ENCODE data around the gene CELSR1. TPM values are rescaled to one million over a fixed set of nuclear protein-coding genes. Genes with fewer than 3 reads are reported as not detected.

The CELSR1 gene
- polyA plus RNA-seq, 3 donors: 24.4 to 31.0 (median 26.7) TPM

DNA sequence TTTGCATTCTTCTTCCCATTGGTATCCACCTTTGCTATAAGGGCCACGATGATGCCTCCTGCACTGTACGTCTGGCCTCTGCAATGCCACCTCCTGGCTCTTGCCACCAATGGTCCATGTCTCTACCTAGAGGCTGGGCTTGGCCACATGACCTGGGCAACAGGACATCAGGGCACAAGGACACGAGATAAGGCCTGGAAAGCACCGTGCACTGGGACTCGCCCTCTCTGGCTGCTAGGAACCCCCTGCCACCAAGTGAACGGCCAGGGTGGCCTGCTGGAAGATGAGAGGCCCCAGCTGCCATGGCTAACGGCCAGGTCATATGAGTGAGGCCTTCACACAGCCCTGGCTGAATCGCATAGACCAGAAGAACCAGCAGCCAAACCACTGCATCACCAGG, 114.5 kb downstream of the CELSR1 start:
- no peak for DNase-seq (ENCODE audit: extremely low read depth in 1 of 11, low read depth in 9 of 11, low spot score in 4 of 11)

- DNase-seq (ENCODE audit: extremely low read depth in 1 of 11, low read depth in 9 of 11, low spot score in 4 of 11): no peak
Measured at GRCh38 chr22:46421267-46421666, 116.2 kb downstream of the CELSR1 start.

DNA sequence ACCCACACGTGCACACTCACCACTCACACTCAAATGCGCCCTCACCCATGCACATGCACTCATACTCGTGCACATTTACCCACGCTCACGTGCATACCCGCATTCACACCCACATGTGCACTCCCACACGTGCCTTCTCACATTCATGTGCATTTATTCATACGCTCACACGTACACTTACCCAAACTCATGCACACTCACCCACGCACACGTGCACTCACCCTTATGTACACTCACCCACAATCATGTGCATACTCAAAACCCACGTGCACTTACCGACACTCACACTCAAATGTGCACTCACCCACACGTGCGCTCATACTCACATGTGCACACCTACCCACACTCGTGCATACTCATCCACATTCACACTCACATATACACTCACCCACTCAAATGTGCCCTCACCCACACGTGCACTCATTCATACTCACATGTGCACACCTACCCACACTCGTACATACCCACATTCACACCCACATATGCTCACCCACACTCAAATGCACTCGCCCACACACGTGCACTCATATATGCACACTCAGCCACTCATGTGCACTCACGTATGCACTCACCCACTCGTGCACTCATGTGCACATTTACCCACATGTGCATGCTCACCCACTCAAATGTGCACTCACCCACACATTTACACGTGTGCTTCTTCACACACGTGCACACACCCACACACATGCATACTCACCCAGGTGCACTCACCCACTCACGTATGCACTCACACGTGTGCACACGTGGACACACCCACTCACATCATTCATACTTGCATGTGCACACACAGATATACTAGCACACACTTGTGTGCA, 117.5 kb downstream of the CELSR1 start:
- DNase-seq (ENCODE audit: extremely low read depth in 1 of 11, low read depth in 9 of 11, low spot score in 4 of 11): no peak

- no peak for DNase-seq (ENCODE audit: extremely low read depth in 1 of 11, low read depth in 9 of 11, low spot score in 4 of 11)
Measured at GRCh38 chr22:46418827-46419226, 118.6 kb downstream of the CELSR1 start.

DNA sequence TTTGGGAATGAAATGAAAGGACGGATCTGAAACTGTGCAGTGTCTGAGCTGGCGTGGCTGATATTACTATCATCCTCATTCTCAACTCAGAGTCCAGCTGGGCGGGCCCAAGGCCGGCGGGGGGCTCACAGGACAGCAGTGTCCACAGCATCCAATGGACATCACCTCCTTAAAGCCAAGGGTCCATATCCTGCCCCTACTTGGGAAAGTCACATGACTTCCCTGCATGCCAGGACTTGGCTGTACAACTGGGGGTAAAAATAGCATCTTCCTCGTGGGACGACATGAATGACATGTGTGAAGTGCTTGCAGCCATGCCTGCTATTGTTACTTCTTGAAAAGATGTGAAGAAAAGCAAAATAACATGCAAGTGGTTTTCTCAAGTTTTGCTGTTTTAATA, 119.7 kb downstream of the CELSR1 start:
- DNase-seq (ENCODE audit: extremely low read depth in 1 of 11, low read depth in 9 of 11, low spot score in 4 of 11): no peak

GRCh38 chr22:46416891-46417580, 120.4 kb downstream of the CELSR1 start:
- DNase-seq (ENCODE audit: extremely low read depth in 1 of 11, low read depth in 9 of 11, low spot score in 4 of 11): peak in 2 of 11 donors; percentile 71 to 78

DNA sequence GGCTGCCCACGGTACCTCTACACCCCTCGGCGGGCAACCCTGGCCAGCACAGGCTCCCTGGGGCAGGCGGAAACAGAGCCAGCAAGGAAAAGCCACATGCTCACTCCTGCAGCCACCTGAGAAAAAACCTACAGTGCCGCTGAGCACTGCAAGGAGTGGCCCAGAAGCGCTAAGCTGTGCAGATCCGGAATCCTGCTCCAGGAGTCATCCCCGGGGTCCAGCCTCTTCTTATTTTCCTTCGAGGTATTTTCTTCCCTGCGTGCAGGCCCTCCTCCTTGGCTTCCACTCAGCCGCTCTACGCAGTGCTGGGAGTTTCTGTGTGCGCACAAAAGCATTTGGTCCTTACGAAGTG, 120.9 kb downstream of the CELSR1 start:
- DNase-seq (ENCODE audit: extremely low read depth in 1 of 11, low read depth in 9 of 11, low spot score in 4 of 11): no peak

GRCh38 chr22:46415776-46416519, 121.5 kb downstream of the CELSR1 start:
- DNase-seq (ENCODE audit: extremely low read depth in 1 of 11, low read depth in 9 of 11, low spot score in 4 of 11): no peak

DNA sequence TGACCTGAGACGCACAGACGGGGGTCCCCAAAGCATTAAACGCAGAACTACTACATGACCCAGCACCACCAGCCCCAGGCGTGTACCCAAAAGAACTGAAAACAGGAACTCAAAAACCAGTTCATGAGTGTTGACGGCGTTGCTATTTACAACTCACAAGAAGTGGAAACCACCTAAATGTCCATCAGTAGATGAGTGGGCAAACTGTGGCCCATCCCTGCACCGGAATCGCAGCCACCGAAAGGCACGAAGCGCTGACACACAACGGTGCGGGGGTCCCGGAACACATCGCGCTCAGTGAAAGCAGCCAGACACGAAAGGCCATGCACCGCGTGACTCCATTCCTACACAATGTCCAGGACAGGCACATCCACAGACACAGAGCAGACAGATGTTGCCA, 122.7 kb downstream of the CELSR1 start:
- DNase-seq (ENCODE audit: extremely low read depth in 1 of 11, low read depth in 9 of 11, low spot score in 4 of 11): no peak

- no peak for DNase-seq (ENCODE audit: extremely low read depth in 1 of 11, low read depth in 9 of 11, low spot score in 4 of 11)
Measured at GRCh38 chr22:46413725-46414379, 123.6 kb downstream of the CELSR1 start.

GRCh38 chr22:46411347-46411746, 126.1 kb downstream of the CELSR1 start:
- no peak for DNase-seq (ENCODE audit: extremely low read depth in 1 of 11, low read depth in 9 of 11, low spot score in 4 of 11)

DNA sequence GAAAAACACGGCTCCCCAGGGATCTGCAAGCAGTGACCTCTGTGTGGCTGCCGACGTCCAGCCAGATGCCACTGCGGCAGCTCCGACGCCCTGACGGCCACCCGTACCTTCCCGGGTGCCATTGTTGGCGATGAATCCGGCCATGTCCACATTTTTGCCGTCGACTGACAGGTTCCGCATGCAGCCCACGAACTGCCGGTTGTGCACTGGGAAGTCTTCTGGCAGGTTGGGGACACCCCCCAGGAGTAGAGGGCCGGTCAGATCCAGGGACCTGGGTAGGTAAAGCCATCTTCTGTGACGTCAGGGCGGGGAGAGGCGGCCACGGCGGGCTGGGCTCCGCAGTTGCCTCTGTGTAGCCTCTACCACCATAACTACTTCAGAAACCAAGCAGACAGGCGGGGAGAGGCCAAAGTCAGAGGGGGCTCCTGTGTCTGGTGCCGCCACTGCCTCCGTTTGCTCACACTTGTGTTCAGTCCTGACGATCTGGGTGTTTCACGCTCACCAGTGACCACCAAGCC, 127.1 kb downstream of the CELSR1 start:
- no peak for DNase-seq (ENCODE audit: extremely low read depth in 1 of 11, low read depth in 9 of 11, low spot score in 4 of 11)

- DNase-seq (ENCODE audit: extremely low read depth in 1 of 11, low read depth in 9 of 11, low spot score in 4 of 11): no peak
Measured at GRCh38 chr22:46409631-46410210, 127.7 kb downstream of the CELSR1 start.

- DNase-seq (ENCODE audit: extremely low read depth in 1 of 11, low read depth in 9 of 11, low spot score in 4 of 11): no peak
Measured at GRCh38 chr22:46408568-46409506, 128.6 kb downstream of the CELSR1 start.

GRCh38 chr22:46407748-46408147, 129.7 kb downstream of the CELSR1 start:
- DNase-seq (ENCODE audit: extremely low read depth in 1 of 11, low read depth in 9 of 11, low spot score in 4 of 11): no peak

- no peak for DNase-seq (ENCODE audit: extremely low read depth in 1 of 11, low read depth in 9 of 11, low spot score in 4 of 11)
Measured at GRCh38 chr22:46406791-46407190, 130.6 kb downstream of the CELSR1 start.

- DNase-seq (ENCODE audit: extremely low read depth in 1 of 11, low read depth in 9 of 11, low spot score in 4 of 11): no peak
Measured at GRCh38 chr22:46406349-46406748, 131.1 kb downstream of the CELSR1 start.

DNA sequence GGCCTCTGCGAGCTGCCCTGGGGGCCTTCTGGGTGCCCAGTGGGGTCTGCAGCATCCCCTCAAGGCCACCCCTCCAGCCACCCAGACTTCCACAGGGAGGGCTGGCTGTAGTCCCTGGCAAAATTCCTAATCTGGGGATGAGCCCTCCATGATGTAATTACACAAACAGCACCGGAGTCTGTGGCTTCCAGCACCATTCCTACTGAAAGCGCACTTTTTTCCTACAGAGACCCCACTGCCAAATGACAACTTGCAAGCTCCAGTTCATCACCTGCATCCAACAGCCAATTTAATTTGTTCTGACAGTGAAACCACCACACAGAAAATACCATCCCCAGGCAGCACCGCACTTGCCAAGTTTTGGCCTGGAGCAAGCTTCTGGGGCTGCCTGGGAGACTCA, 131.5 kb downstream of the CELSR1 start:
- no peak for DNase-seq (ENCODE audit: extremely low read depth in 1 of 11, low read depth in 9 of 11, low spot score in 4 of 11)

Measured in renal cortex interstitium (tissue), 11 donors.